Activated T-cell treated with anti-CD3 and anti-CD28 coated beads, Interleukin-2, amount 50 U/mL, for 4 hours (primary cell): Measurements from ENCODE around the gene KPNA1. TPM values are rescaled to one million over a fixed set of nuclear protein-coding genes. Genes with fewer than 3 reads are reported as not detected.

Experiments used
- ATAC-seq, 2 donors: fragments of 200-7000 bp; cut with Tn5 transposase; one replicate each; pipeline ENCODE4 v1.10.0; 2021
- DNase-seq: peaks from one replicate; pipeline ENCODE4 v3.0.0-alpha.2; 2020
- H3K27me3 Mint-ChIP-seq: one replicate; pipeline ENCODE4 v1.8.0; 2021; ENCODE audit warnings: low read depth, mixed read lengths
- H3K36me3 Mint-ChIP-seq: one replicate; pipeline ENCODE4 v1.8.0; 2022; ENCODE audit warnings: mixed read lengths; ENCODE audit not compliant: insufficient read depth
- H3K4me1 Mint-ChIP-seq: one replicate; pipeline ENCODE4 v1.8.0; 2021; ENCODE audit warnings: low read depth, mixed read lengths
- H3K4me3 Mint-ChIP-seq: one replicate; pipeline ENCODE4 v1.8.0; 2021; ENCODE audit warnings: mild to moderate bottlenecking, moderate library complexity, mixed read lengths
- H3K9me3 Mint-ChIP-seq: one replicate; pipeline ENCODE4 v1.8.0; 2021; ENCODE audit warnings: mixed read lengths
- total RNA-seq, 3 donors: library from RNA; stranded (reverse); gene quantifications; one replicate each; pipeline ENCODE4 v1.2.1, GENCODE V29; 2021

Gene KPNA1
- total RNA-seq, 3 donors from 2014 or later = 56.4 to 61.2 (median 61.2) TPM

GRCh38 chr3:122538956-122539490 lies 24.3 kb upstream of the KPNA1 start:
- H3K36me3 Mint-ChIP-seq = peaks cover 43% of the 10 kb centered on the region
- no peak overlapping the region for H3K4me3 Mint-ChIP-seq
- DNase-seq = no peak

GRCh38 chr3:122536632-122537001 lies 21.9 kb upstream of the KPNA1 start:
- Mint-ChIP-seq H3K4me3 (no peak overlapping the region), H3K9me3 (no peaks in the 10 kb centered on the region), H3K27me3 (no peaks in the 10 kb centered on the region), H3K36me3 (peaks cover 59% of the 10 kb centered on the region), H3K4me1 (peaks cover 39% of the 10 kb centered on the region)
- DNase-seq (no peak), ATAC-seq (no peak)

More at GRCh38 chr3:122538956-122539490, 24.3 kb upstream of the KPNA1 start:
- Mint-ChIP-seq H3K4me1 (peaks cover 16% of the 10 kb centered on the region), H3K27me3 (no peaks in the 10 kb centered on the region), H3K9me3 (no peaks in the 10 kb centered on the region)
- ATAC-seq = no peak

- no peaks in the 10 kb centered on the region for H3K9me3 Mint-ChIP-seq
- no peak overlapping the region for H3K4me3 Mint-ChIP-seq
- H3K36me3 Mint-ChIP-seq = peaks cover 61% of the 10 kb centered on the region
- ATAC-seq = no peak
- no peaks in the 10 kb centered on the region for H3K27me3 Mint-ChIP-seq
- H3K4me1 Mint-ChIP-seq = peaks cover 39% of the 10 kb centered on the region
- no peak for DNase-seq
Measured at GRCh38 chr3:122535964-122536631, 21.4 kb upstream of the KPNA1 start.

- Mint-ChIP-seq H3K4me3 (no peak overlapping the region), H3K9me3 (no peaks in the 10 kb centered on the region), H3K36me3 (peaks cover 60% of the 10 kb centered on the region), H3K27me3 (no peaks in the 10 kb centered on the region), H3K4me1 (peaks cover 36% of the 10 kb centered on the region)
- DNase-seq (no peak), ATAC-seq (peak; percentile 97 to 100)
Measured at GRCh38 chr3:122533931-122534334, 19.2 kb upstream of the KPNA1 start.

GRCh38 chr3:122533480-122533879 lies 18.7 kb upstream of the KPNA1 start:
- Mint-ChIP-seq H3K4me3 (no peak overlapping the region), H3K36me3 (peaks cover 57% of the 10 kb centered on the region), H3K4me1 (peaks cover 36% of the 10 kb centered on the region), H3K27me3 (no peaks in the 10 kb centered on the region), H3K9me3 (no peaks in the 10 kb centered on the region)
- ATAC-seq (peak; percentile 35 to 44), DNase-seq (no peak)

- ATAC-seq = no peak
- H3K36me3 Mint-ChIP-seq = peaks cover 45% of the 10 kb centered on the region
- H3K4me3 Mint-ChIP-seq = no peak overlapping the region
- DNase-seq = no peak
- no peaks in the 10 kb centered on the region for H3K9me3 Mint-ChIP-seq
- peaks cover 31% of the 10 kb centered on the region for H3K4me1 Mint-ChIP-seq
- H3K27me3 Mint-ChIP-seq = no peaks in the 10 kb centered on the region
Measured at GRCh38 chr3:122530164-122530563, 15.4 kb upstream of the KPNA1 start.

GRCh38 chr3:122523317-122523716 lies 8.6 kb upstream of the KPNA1 start:
- H3K4me3 Mint-ChIP-seq = no peak overlapping the region
- H3K36me3 Mint-ChIP-seq = peaks cover 4% of the 10 kb centered on the region
- H3K4me1 Mint-ChIP-seq = no peaks in the 10 kb centered on the region
- no peaks in the 10 kb centered on the region for H3K27me3 Mint-ChIP-seq
- ATAC-seq (no peak), DNase-seq (no peak)
- H3K9me3 Mint-ChIP-seq = no peaks in the 10 kb centered on the region

- H3K4me3 Mint-ChIP-seq = no peak overlapping the region
- DNase-seq (no peak), ATAC-seq (no peak)
- H3K9me3 Mint-ChIP-seq = no peaks in the 10 kb centered on the region
- H3K27me3 Mint-ChIP-seq = no peaks in the 10 kb centered on the region
- no peaks in the 10 kb centered on the region for H3K4me1 Mint-ChIP-seq
- H3K36me3 Mint-ChIP-seq = no peaks in the 10 kb centered on the region
Measured at GRCh38 chr3:122520861-122521260, 6.1 kb upstream of the KPNA1 start.

- Mint-ChIP-seq H3K9me3 (no peaks in the 10 kb centered on the region), H3K36me3 (no peaks in the 10 kb centered on the region), H3K4me3 (no peak overlapping the region), H3K4me1 (peaks cover 3% of the 10 kb centered on the region), H3K27me3 (no peaks in the 10 kb centered on the region)
- DNase-seq (no peak), ATAC-seq (no peak)
Measured at GRCh38 chr3:122519693-122520092, 5.0 kb upstream of the KPNA1 start.

- H3K27me3 Mint-ChIP-seq = no peaks in the 10 kb centered on the region
Measured at GRCh38 chr3:122516846-122517360, 2.2 kb upstream of the KPNA1 start.

GRCh38 chr3:122515870-122516269 lies 1.1 kb upstream of the KPNA1 start:
- DNase-seq = no peak
- Mint-ChIP-seq H3K27me3 (no peaks in the 10 kb centered on the region), H3K4me1 (peaks cover 27% of the 10 kb centered on the region), H3K4me3 (no peak overlapping the region), H3K9me3 (no peaks in the 10 kb centered on the region), H3K36me3 (peaks cover 7% of the 10 kb centered on the region)
- no peak for ATAC-seq

More at GRCh38 chr3:122516846-122517360, 2.2 kb upstream of the KPNA1 start:
- no peak overlapping the region for H3K4me3 Mint-ChIP-seq
- DNase-seq (no peak), ATAC-seq (no peak)
- peaks cover 2% of the 10 kb centered on the region for H3K36me3 Mint-ChIP-seq
- H3K9me3 Mint-ChIP-seq = no peaks in the 10 kb centered on the region
- peaks cover 16% of the 10 kb centered on the region for H3K4me1 Mint-ChIP-seq

- peaks cover 12% of the 10 kb centered on the region for H3K36me3 Mint-ChIP-seq
- no peak for DNase-seq
- H3K27me3 Mint-ChIP-seq = no peaks in the 10 kb centered on the region
- H3K4me1 Mint-ChIP-seq = peaks cover 34% of the 10 kb centered on the region
- peak overlapping the region; percentile 84 for H3K4me3 Mint-ChIP-seq
- H3K9me3 Mint-ChIP-seq = peaks cover 2% of the 10 kb centered on the region
- ATAC-seq = no peak
Measured at GRCh38 chr3:122515020-122515468, 305 bp upstream of the KPNA1 start.

- no peak for DNase-seq
- Mint-ChIP-seq H3K36me3 (peaks cover 18% of the 10 kb centered on the region), H3K27me3 (no peaks in the 10 kb centered on the region), H3K9me3 (peaks cover 7% of the 10 kb centered on the region), H3K4me1 (peaks cover 47% of the 10 kb centered on the region), H3K4me3 (peak overlapping the region; percentile 85)
- no peak for ATAC-seq
Measured at GRCh38 chr3:122513386-122514122, 1.2 kb downstream of the KPNA1 start.

GRCh38 chr3:122512284-122512683 lies 2.5 kb downstream of the KPNA1 start:
- H3K36me3 Mint-ChIP-seq = peaks cover 18% of the 10 kb centered on the region
- ATAC-seq (no peak), DNase-seq (no peak)
- H3K4me1 Mint-ChIP-seq = peaks cover 57% of the 10 kb centered on the region
- H3K9me3 Mint-ChIP-seq = peaks cover 7% of the 10 kb centered on the region
- H3K27me3 Mint-ChIP-seq = no peaks in the 10 kb centered on the region
- peak overlapping the region; percentile 21 for H3K4me3 Mint-ChIP-seq
